Suprapubic skin (tissue), 4 donors: ENCODE results near the gene TRIM29. TPM values are rescaled to one million over a fixed set of nuclear protein-coding genes. Genes with fewer than 3 reads are reported as not detected.

Experiments
- DNase-seq, 2 donors: peaks; one replicate each; pipeline ENCODE4 v3.0.0-alpha.2; 2019; ENCODE audit warnings: low spot score in 2 of 2
- H3K27ac ChIP-seq: fragments of 200-600 bp; sonication (generic); one replicate; pipeline ENCODE4 v1.5.1; 2019
- H3K27me3 ChIP-seq: fragments of 200-600 bp; sonication (generic); one replicate; pipeline ENCODE4 v1.5.1; 2019
- H3K36me3 ChIP-seq: fragments of 200-600 bp; sonication (generic); one replicate; pipeline ENCODE4 v1.5.1; 2019
- H3K4me1 ChIP-seq: fragments of 200-600 bp; sonication (generic); one replicate; pipeline ENCODE4 v1.5.1; 2019
- H3K4me3 ChIP-seq: fragments of 200-600 bp; sonication (generic); one replicate; pipeline ENCODE4 v1.5.1; 2019; ENCODE audit warnings: mild to moderate bottlenecking
- H3K9me3 ChIP-seq: fragments of 200-600 bp; sonication (generic); one replicate; pipeline ENCODE4 v1.5.1; 2019
- EP300 ChIP-seq: sonication (generic); formaldehyde crosslinking; IDR thresholded peaks from one replicate; pipeline ENCODE4 v1.6.1; 2017; ENCODE audit warnings: antibody characterized with exemption
- POLR2A ChIP-seq, 2 donors: fragments of 450-650 bp; IDR thresholded peaks; one replicate each; pipeline ENCODE4 v1.6.1; 2017; ENCODE audit warnings: antibody characterized with exemption in 2 of 2, mild to moderate bottlenecking in 2 of 2, moderate library complexity in 2 of 2
- POLR2AphosphoS5 ChIP-seq, 3 donors: sonication (generic); formaldehyde crosslinking; IDR thresholded peaks; one replicate each; pipeline ENCODE4 v1.6.1; 2017; ENCODE audit warnings: antibody characterized with exemption in 3 of 3
- WGBS: methylation state at CpG from one replicate; pipeline ENCODE4 v1.1.5; 2018; 5-methylcytosine and 5-hydroxymethylcytosine counted together
- total RNA-seq, 4 donors: library from RNA; depleted of rRNA; stranded (reverse); fragments of >200 nt; gene quantifications; one replicate each; pipeline ENCODE4 v1.1.0, GENCODE V29; 2016
- TF ChIP-seq, protein P1 (sequence below), 2 donors: fragments of 200-600 bp in 1 of 2; fragments of 450-650 bp in 1 of 2; sonication (generic) in 1 of 2; IDR thresholded peaks; one replicate each; pipeline ENCODE4 v1.5.1; 2016 to 2019; ENCODE audit warnings: antibody characterized with exemption in 2 of 2, mild to moderate bottlenecking in 1 of 2, moderate library complexity in 1 of 2

The TRIM29 gene
- total RNA-seq, 4 donors from 2014 or later: 1,248 to 1,527 (median 1,455) TPM

DNA sequence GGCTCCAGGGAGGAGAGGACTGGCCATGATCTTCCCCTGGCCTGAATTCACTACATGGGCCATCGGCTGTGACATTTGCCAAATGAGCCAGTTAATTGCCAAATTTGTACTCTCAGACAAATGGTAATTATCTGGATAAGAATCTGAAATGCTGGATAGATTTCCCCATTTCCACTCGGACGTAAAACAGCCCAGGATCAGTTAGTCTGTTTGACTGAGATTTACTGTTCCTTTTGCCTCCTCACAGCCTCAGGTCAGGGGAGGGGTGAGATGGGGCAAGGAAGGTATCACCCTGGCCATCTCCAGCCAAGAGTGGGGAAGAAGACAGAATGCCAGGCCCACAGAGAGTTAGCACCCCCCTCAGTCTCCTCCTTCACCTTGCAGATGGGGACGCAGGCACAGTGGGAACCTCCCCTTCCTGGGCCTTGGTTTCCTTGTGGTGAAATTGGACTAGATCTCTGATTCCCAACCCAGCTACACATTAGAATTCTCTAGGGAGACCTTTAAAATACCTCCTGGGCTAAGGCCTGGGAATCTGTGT, 5.2 kb downstream of the TRIM29 start:
- Histone ChIP-seq H3K9me3 (no peaks in the 10 kb centered on the region), H3K27me3 (no peaks in the 10 kb centered on the region), H3K4me3 (peak overlapping the region; percentile 65), H3K36me3 (no peaks in the 10 kb centered on the region), H3K27ac (peak overlapping the region; percentile 89), H3K4me1 (peaks cover 49% of the 10 kb centered on the region)
- peak in 1 of 2 donors; percentile 52 for DNase-seq
- 60% methylated on average over 4 of the region's 4 CpGs for WGBS
- TF ChIP-seq, protein P1, sequence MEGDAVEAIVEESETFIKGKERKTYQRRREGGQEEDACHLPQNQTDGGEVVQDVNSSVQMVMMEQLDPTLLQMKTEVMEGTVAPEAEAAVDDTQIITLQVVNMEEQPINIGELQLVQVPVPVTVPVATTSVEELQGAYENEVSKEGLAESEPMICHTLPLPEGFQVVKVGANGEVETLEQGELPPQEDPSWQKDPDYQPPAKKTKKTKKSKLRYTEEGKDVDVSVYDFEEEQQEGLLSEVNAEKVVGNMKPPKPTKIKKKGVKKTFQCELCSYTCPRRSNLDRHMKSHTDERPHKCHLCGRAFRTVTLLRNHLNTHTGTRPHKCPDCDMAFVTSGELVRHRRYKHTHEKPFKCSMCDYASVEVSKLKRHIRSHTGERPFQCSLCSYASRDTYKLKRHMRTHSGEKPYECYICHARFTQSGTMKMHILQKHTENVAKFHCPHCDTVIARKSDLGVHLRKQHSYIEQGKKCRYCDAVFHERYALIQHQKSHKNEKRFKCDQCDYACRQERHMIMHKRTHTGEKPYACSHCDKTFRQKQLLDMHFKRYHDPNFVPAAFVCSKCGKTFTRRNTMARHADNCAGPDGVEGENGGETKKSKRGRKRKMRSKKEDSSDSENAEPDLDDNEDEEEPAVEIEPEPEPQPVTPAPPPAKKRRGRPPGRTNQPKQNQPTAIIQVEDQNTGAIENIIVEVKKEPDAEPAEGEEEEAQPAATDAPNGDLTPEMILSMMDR (IDR thresholded peaks at IDR 0.05): no peak
- TF ChIP-seq POLR2A (IDR thresholded peaks at IDR 0.05): no peak
- TF ChIP-seq EP300: no peak
- TF ChIP-seq POLR2AphosphoS5 (IDR thresholded peaks at IDR 0.05): no peak

DNA sequence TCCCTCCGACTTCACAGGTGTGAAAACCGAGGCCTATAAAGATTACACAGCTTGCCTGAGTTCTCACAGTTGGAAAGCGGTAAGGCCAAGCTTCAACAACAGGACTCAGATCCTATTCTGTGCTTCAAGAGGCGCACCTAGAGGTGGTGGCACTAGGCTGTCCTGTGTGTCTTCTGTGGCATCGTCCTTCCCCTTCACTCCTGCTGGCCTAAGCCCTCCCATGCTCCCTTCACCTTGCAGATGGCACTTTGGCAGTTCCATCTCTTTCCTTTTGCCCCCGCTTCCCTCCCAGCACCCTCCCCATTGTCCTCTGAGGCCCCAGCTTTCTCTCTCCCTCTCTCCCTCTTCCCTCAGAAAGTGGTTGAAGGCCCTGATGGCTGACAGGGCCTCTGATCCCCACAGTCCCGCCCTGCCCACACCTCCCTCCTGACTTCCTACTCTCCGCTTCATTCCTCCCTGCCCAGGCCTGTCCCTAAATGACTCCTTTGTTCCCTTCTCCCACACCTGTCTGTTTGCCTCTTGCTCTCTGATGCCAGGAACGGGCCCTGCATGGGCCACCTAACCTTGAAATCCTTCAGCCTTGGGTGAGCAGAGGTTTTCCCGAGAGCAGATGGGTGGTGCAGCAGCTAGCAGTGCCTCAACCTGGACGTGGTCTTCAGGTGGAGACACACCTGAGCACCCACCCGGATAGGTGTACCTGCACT, 5.8 kb downstream of the TRIM29 start:
- Histone ChIP-seq H3K27ac (peak overlapping the region; percentile 89), H3K9me3 (no peaks in the 10 kb centered on the region), H3K27me3 (no peaks in the 10 kb centered on the region), H3K4me1 (peaks cover 55% of the 10 kb centered on the region), H3K36me3 (peaks cover 6% of the 10 kb centered on the region), H3K4me3 (peak overlapping the region; percentile 65)
- TF ChIP-seq POLR2AphosphoS5 (IDR thresholded peaks at IDR 0.05) (peak in 2 of 3 donors; percentile 7 to 31), EP300 (no peak)
- 58% methylated on average over 12 of the region's 12 CpGs for WGBS
- DNase-seq: peak; percentile 68 to 81

DNA sequence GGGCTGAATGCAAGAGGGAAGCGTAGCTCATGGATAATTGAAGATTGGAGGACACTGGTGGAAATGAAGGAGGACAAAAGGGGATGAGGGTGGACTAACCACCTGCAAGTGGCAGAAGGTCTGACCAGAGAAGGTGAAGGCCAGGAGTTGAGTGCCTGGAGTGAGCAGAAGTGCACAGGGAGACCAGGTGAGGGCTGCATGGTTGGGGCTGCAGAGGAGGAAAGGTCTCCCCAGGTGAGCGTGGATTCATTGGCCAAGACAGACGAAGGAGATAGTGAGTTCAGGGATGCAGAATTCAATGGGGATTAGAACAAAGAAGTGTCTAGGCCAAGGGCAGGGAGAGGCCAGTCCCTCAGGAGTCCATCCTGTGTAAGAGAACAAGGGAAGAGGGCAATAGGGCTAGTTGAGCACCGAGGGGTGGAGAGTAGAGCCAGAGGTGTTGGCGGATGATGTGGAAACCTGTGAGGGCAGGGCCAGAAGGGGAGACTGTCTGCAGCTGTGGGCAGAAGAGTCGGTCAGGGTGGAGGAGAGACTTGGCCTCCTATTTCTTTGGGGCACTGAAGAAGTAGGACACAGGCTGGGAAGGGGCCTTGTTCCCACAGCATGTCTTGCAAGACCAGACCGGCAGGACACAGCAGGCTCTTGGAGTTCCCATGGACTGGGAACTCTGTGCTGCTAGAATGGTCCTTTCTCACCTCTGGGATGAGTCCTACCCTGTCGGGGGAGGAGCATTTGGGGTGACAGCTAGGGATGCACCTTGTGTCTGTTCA, 6.7 kb downstream of the TRIM29 start:
- peaks cover 13% of the 10 kb centered on the region for H3K36me3 ChIP-seq
- WGBS: 64% methylated on average over 8 of the region's 8 CpGs
- H3K4me3 ChIP-seq: peak overlapping the region; percentile 65

DNA sequence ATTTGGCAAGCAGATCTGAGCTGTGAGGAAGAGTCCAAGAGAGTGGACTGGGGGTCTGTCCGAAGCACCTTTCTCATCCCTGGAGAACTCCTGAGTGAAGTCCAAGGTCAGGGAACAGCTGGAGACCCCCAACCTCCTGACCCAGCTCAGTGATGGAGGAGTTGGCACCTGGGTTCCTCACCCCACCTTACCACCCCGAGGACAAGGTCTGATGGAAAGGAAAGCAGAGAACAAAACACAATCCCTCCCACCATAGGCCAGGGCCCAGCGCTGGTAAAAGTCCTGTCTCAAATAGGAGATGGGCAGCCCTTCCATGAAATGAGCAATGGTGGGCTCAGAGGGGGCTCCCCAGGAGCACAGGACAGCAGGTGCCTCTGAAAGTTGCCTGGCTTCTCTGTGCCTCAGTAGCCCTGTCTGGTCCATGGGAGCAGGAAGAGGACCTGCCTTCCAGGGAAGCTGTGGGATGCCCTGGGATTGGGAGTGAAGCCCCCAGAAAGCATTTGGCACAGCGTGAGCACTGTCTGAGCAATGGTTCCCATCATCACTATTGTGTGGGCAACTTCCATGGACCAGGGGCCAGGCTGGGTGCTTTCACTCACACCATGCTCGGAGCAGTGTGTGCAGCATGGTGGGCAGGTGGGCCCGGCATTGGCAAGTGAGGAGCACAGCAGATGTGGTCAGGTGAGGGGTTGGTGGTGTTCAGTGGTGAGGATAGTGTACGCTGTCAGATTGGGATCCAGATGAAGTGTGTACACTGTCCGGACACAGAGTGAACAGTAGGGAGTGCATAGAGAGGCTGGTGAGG, 7.5 kb downstream of the TRIM29 start:
- Histone ChIP-seq H3K9me3 (no peaks in the 10 kb centered on the region), H3K4me1 (peaks cover 72% of the 10 kb centered on the region), H3K36me3 (peaks cover 18% of the 10 kb centered on the region), H3K27ac (peak overlapping the region; percentile 89), H3K27me3 (no peaks in the 10 kb centered on the region), H3K4me3 (peak overlapping the region; percentile 65)
- peak; percentile 58 to 73 for DNase-seq
- no peak for TF ChIP-seq EP300
- TF ChIP-seq, protein P1 (IDR thresholded peaks at IDR 0.05): no peak
- TF ChIP-seq POLR2A (IDR thresholded peaks at IDR 0.05): no peak
- no peak for TF ChIP-seq POLR2AphosphoS5 (IDR thresholded peaks at IDR 0.05)
- WGBS: 81% methylated on average over 7 of the region's 8 CpGs

More for the DNA sequence above, 6.7 kb downstream of the TRIM29 start:
- Histone ChIP-seq H3K27ac (peak overlapping the region; percentile 89), H3K9me3 (no peaks in the 10 kb centered on the region), H3K27me3 (no peaks in the 10 kb centered on the region), H3K4me1 (peaks cover 64% of the 10 kb centered on the region)
- peak; percentile 56 to 70 for DNase-seq
- TF ChIP-seq, protein P1 (IDR thresholded peaks at IDR 0.05): no peak

DNA sequence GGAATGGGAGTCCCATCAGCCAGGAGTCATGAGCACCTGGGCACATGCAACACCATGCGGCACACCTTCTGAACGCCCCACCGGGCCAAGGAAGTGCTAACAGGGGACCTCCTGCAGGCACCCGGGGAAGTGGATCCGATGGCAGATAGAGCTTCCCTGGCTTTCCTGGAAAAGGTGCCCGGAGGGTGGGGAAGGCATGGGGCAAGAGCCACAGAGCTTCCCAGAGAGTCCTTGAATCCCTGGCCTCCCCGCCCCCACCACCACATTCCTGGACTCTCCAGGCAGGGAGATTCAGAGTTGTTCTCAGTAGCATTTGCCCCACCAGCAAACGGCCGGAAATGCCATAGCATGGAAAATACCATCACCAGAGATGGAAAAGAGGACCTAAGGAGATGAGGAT, 8.3 kb downstream of the TRIM29 start:
- Histone ChIP-seq H3K36me3 (peaks cover 18% of the 10 kb centered on the region), H3K9me3 (no peaks in the 10 kb centered on the region), H3K27ac (peak overlapping the region; percentile 89), H3K4me3 (peak overlapping the region; percentile 13), H3K27me3 (no peaks in the 10 kb centered on the region), H3K4me1 (peaks cover 80% of the 10 kb centered on the region)
- peak; percentile 70 to 74 for DNase-seq
- TF ChIP-seq, protein P1 (IDR thresholded peaks at IDR 0.05): no peak
- TF ChIP-seq POLR2A (IDR thresholded peaks at IDR 0.05) (no peak), EP300 (no peak), POLR2AphosphoS5 (IDR thresholded peaks at IDR 0.05) (no peak)
- 55% methylated on average over 9 of the region's 9 CpGs for WGBS
